ENCODE data around the gene VPS9D1.

- TF ChIP-seq POLR2A (IDR thresholded peaks at IDR 0.05; ENCODE audit: low read length): no peak
- TF ChIP-seq GATA1 (IDR thresholded peaks at IDR 0.05; ENCODE audit: low read depth, low read length): no peak
Observed at GRCh38 chr16:89716916-89717687, 3.6 kb downstream of the VPS9D1 start.

Measured in erythroblast (primary cell).